ENCODE data around the gene IQCM. TPM values are rescaled to one million over a fixed set of nuclear protein-coding genes. Genes with fewer than 3 reads are reported as not detected.

Gene IQCM
- polyA plus RNA-seq, 3 donors, result not detected

- no peak for DNase-seq (ENCODE audit: low read depth in 3 of 3, low spot score in 2 of 3)
Measured at GRCh38 chr4:149784018-149784417, 31.6 kb downstream of the IQCM start.

DNA sequence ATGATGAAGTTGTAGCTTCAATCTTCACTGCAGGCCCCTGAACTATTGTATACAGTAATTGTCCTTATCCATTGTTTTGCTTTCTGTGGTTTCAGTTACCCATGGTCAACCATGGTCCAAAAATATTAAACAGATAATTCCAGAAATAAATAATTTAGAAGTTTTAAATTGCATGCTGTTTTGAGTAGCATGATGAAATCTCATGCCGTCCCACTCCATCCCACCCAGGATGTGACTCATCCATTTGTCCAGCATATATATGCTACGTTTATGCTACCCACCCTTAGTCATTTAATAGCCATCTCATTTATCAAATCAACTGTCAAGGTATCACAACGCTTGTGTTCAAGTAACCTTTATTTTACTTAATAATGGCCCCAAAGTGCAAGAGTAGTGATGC, 34.5 kb downstream of the IQCM start:
- no peak for DNase-seq (ENCODE audit: low read depth in 3 of 3, low spot score in 2 of 3)

GRCh38 chr4:149768477-149768876, 47.2 kb downstream of the IQCM start:
- no peak for DNase-seq (ENCODE audit: low read depth in 3 of 3, low spot score in 2 of 3)

GRCh38 chr4:149766135-149766534, 49.5 kb downstream of the IQCM start:
- DNase-seq (ENCODE audit: low read depth in 3 of 3, low spot score in 2 of 3), result no peak

- no peak for DNase-seq (ENCODE audit: low read depth in 3 of 3, low spot score in 2 of 3)
Measured at GRCh38 chr4:149765630-149766029, 50.0 kb downstream of the IQCM start.

DNA sequence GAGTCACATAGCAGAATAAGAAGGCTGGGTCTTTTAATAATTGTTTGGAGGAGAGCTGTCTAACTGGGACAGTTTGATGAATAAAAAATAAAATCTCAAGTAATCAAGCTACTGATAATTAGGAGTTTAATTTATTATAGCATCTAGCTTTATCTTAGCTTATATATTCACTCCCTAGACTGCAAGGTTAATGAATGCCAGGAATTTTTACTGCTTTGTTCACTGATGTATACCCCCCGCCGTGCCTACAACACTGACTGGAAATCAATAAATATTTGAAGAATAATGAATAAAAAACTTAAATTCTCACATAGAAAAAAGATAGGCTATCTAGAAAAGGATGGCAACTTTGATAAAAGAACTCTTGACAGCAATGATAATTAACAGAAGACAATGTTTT, 59.7 kb downstream of the IQCM start:
- no peak for DNase-seq (ENCODE audit: low read depth in 3 of 3, low spot score in 2 of 3)

- DNase-seq (ENCODE audit: low read depth in 3 of 3, low spot score in 2 of 3), result no peak
Measured at GRCh38 chr4:149754526-149754925, 61.1 kb downstream of the IQCM start.

DNA sequence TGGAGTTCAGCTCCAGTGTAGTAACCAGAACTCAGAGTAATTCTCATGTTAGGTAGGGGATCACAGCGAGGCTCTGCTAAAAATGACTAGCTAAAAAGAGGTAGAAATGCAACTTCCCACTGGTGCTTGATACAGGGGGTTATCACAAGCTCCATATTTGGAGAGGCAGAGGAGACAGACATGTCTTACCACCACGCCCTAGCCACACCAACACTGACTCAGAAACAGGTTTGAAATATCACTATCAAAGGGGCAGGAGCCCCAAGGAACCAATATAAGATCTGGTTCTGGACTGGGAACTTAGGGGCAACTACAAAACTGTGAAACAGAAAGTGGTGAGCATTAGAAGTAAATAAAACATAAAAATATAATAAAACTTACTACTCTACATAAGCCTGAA, 62.9 kb downstream of the IQCM start:
- no peak for DNase-seq (ENCODE audit: low read depth in 3 of 3, low spot score in 2 of 3)

GRCh38 chr4:149751174-149751573, 64.5 kb downstream of the IQCM start:
- no peak for DNase-seq (ENCODE audit: low read depth in 3 of 3, low spot score in 2 of 3)

DNA sequence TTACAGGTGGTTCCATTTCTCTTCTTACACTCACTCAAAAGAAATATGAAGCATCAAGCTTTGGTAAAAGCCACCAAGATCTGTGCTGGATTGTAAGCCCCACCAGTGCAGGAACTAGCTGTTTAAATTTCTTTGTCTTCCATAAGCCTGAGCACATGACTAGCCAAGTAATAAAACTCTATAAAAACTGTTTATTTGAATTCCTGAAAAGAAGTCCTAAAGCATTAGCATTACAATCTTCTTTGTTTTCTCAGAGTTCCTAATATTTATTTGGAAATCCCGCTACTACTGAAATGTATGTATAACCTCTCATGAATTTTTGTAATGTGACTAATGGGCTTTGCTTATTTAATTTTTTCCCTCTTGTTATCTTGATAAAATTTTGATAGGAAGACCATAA, 65.9 kb downstream of the IQCM start:
- no peak for DNase-seq (ENCODE audit: low read depth in 3 of 3, low spot score in 2 of 3)

GRCh38 chr4:149747646-149748045, 68.0 kb downstream of the IQCM start:
- no peak for DNase-seq (ENCODE audit: low read depth in 3 of 3, low spot score in 2 of 3)

- no peak for DNase-seq (ENCODE audit: low read depth in 3 of 3, low spot score in 2 of 3)
Measured at GRCh38 chr4:149746276-149746675, 69.4 kb downstream of the IQCM start.

- DNase-seq (ENCODE audit: low read depth in 3 of 3, low spot score in 2 of 3), result no peak
Measured at GRCh38 chr4:149741186-149741831, 74.3 kb downstream of the IQCM start.

- DNase-seq (ENCODE audit: low read depth in 3 of 3, low spot score in 2 of 3), result no peak
Measured at GRCh38 chr4:149738156-149738555, 77.5 kb downstream of the IQCM start.

- DNase-seq (ENCODE audit: low read depth in 3 of 3, low spot score in 2 of 3), result no peak
Measured at GRCh38 chr4:149735796-149736195, 79.8 kb downstream of the IQCM start.

DNA sequence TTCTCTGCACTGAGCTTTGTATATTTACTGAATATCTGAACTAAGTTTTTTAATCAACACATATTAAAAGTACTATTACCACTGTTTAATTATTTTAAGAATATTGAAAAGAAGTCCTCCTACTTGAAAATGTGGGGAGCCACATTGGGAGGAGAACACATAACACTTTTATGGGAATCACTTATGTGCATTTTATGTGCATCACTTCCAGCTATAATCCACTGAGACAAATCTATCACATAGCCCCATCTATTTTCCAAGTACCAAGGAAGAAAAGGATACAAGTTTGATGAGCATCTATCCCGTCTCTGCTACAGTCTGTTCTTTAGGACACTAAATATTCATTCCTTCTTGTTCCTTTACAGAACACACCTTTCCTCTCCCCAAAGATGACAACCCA, 87.2 kb downstream of the IQCM start:
- no peak for DNase-seq (ENCODE audit: low read depth in 3 of 3, low spot score in 2 of 3)

- DNase-seq (ENCODE audit: low read depth in 3 of 3, low spot score in 2 of 3), result no peak
Measured at GRCh38 chr4:149727663-149728062, 88.0 kb downstream of the IQCM start.

GRCh38 chr4:149723065-149723464, 92.6 kb downstream of the IQCM start:
- DNase-seq (ENCODE audit: low read depth in 3 of 3, low spot score in 2 of 3), result no peak

- no peak for DNase-seq (ENCODE audit: low read depth in 3 of 3, low spot score in 2 of 3)
Measured at GRCh38 chr4:149719806-149720205, 95.8 kb downstream of the IQCM start.

GRCh38 chr4:149719357-149719756, 96.3 kb downstream of the IQCM start:
- DNase-seq (ENCODE audit: low read depth in 3 of 3, low spot score in 2 of 3), result no peak

DNA sequence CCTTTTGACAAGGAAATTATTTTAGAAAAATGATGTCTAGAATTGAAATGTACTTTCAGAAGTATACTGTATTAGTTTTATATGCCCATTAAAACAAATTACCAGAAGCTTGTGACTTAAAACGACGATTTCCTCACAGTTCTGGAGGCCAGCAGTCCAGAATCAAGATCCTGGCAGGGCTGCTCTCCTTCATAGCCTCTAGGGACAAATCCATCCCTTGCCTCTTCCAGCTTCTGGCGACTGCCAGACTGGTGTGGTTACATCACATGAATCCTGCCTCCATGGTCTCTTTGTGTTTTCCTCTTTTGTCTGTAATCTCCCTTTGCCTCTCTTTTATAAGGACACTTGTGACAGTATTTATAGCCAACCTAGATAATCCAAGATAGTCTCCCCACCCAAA, 97.1 kb downstream of the IQCM start:
- DNase-seq (ENCODE audit: low read depth in 3 of 3, low spot score in 2 of 3), result no peak

- DNase-seq (ENCODE audit: low read depth in 3 of 3, low spot score in 2 of 3), result no peak
Measured at GRCh38 chr4:149716728-149717127, 98.9 kb downstream of the IQCM start.
